SH-SY5Y (cell line): Measurements from ENCODE around the gene CIB2.

Experiments
- GATA2 ChIP-seq: IDR thresholded peaks from 2 replicates; pipeline ENCODE4 v1.6.1; 2011; ENCODE audit warnings: mild to moderate bottlenecking, low read depth, low read length
- GATA3 ChIP-seq: IDR thresholded peaks from 2 replicates; pipeline ENCODE4 v1.6.1; 2011; ENCODE audit warnings: low read depth, mild to moderate bottlenecking, low read length, moderate library complexity

The CIB2 gene

DNA sequence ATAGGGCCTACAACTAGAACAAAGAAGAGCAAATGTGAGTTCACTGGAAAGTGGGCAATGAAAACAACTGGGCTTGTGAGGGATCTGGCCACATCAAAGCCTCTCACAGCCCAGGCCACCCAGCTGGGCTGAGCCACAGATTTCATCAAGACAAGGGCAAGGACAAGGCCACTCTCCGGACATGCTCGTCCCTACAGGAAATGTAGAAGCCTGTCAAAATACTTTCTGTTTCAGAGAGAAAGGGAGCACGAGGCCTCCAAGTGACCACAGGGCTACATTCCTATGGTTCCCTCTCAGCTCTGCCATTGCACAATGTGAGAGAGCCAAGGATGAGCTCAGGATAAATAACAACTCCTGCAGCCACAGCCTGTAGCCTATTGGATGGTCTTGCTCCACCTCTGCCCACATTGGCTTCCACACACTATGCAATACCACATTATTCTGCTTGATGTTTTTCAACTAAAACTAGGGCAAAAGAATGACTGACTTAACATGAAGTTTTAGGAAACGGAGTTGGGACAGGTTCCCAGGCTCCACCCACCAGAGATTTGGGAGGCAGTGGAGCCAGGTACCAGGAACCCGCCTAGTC lies 65.9 kb downstream of the CIB2 start:
- TF ChIP-seq GATA3: no peak
- no peak for TF ChIP-seq GATA2

DNA sequence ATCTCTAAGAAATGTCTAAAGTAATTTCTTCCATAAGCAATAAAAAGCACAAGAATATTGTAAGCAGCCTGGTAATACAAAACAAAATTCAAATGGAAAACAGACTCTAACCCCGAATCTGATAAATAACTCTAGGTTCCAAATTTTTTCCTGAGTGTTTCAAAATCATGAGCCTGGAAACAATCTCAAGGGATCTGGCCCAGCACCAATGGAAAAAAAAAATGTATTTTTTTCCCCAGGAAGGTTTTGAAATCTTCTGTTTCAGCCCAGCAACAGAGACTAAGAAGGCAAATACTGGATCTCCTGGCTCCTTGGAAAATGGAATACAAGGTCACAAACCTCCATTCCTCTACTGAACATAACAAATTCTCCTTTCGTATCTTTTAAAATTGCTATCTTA lies 66.7 kb downstream of the CIB2 start:
- TF ChIP-seq GATA3 (no peak), GATA2 (no peak)

DNA sequence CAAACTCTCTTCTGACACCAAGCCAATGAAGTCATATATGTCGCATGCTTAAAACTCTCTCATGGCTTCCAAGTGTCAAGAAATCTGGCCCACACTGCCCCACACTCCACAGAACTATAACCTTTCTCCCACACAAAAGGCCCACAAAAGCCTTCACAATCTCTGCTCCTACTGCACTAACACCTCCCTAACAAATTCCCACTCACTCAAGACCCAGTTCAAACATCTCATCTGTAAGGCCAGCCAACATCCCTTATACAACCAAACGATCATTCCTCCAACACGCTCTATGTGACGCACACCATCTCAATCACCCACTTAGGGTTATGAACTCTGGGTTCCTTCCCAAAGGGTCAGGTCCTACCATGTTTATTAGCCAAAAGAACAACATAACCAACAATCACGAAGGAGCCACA lies 67.3 kb downstream of the CIB2 start:
- TF ChIP-seq GATA3 (no peak), GATA2 (no peak)

DNA sequence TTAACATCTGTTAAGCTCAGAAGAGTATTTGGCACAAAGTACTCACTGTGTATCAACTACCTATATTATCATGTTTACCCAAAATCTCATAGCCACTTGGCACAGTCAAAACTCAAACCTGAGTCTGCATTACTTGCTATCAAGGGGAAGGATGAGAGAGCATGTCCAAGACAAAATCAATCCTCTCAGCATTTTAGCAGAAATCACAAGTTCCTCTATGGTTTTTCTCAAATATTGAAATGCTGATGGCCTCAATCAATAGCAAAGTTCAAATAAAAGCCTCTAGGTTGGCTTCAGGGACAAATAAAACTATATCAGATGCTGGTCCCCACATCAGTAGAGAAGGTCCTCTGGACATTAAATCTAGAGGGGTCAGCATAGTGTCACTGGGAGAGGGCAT lies 68.0 kb downstream of the CIB2 start:
- TF ChIP-seq GATA3 (no peak), GATA2 (no peak)

DNA sequence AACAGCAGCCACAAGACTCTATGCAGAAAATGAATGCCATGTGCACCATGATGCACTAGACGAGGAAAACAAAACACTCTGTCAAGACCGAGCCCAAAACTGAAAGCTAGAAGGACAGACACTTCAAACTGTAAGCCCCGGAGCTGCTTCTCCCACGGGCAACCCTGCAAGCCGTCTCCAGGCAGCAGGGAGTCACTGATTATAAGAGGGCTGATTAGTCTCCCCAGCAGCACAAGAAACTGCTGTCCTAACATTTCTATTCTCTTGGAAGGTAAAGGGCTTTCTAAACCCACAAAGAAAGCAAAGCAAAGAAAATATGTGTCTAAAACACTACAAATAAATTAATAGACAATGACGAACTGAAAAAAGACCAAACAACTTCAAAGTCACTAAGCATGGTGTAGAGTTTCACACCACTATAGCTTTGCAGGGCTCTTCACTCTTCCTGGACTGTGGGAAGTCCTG lies 69.2 kb downstream of the CIB2 start:
- TF ChIP-seq GATA3 (no peak), GATA2 (no peak)

DNA sequence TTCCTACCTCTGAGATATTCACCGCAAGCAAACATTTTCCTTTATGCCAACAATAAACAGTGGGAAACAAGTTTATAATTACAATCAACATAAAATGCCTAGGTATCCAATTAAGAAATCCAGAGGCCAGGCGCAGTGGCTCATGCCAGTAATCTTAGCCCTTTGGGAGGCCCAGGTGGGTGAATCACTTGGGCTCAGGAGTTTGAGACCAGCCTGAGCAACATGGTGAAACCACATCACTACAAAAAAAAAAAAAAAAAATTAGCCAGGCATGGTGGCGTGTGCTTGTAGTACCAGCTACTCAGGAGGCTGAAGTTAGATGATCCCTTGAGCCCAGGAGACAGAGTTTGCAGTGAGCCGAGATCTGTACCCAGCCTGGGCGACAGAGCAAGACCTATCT lies 71.0 kb downstream of the CIB2 start:
- TF ChIP-seq GATA3: no peak
- no peak for TF ChIP-seq GATA2

DNA sequence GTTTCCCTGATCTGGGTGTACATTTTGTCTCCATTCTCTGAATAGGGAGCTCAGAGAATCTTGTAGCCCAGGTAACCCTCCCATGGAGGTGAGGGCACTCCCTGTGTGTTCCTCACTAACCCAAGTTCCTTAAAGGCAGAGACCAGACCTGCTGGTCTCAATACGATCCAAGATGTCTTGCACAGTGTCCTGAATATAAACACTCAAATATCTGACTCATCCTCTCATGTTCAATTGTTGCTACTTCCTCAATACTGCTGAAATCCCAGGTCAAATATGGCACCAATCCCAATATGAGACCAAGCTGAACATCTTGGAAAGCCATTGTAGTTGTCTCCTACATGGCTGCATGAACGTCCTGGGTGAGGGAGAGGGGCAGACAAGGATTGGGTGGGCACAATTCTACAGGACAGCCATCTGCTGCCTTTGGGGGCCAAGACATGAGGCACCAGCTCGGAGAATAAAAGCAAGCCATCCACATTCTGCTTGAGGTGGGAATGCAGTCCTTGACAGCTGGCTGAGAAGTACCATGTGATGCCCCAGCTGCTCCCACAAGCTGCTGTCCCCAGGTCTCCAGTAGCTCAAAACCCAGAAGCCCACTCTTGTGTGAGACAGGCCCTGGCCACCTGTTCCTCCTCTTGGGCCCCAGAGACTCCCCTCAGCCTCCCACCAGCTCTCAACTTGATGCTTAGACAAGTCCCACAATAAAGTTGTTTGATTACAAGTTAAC lies 72.0 kb downstream of the CIB2 start:
- TF ChIP-seq GATA3: no peak
- TF ChIP-seq GATA2: no peak

DNA sequence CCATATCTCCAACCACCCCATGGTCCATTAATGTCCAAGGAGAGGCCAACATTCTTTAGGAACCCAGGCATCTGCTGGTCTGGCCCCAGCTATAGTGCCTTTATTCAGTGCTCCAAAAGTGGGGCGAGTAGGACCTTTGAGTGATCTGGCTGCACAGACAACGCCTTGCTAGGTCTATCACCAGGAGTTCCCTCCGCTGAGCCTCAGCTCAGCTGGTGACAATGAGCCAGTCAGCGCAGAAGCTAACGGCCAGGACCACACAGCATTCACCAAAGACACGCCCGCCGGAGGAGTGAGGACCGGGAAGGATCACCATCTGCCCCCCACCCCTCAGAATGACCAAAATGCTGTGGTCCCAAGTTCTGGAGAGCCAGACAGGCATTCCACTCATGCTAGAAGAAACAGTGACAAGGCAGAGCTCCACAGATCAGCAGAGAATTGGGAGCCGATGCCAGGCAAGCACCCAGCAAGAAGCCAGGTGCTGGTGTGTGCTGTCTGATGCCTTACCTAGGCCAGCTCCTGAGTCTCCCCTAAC lies 72.8 kb downstream of the CIB2 start:
- TF ChIP-seq GATA3: no peak
- TF ChIP-seq GATA2: no peak

DNA sequence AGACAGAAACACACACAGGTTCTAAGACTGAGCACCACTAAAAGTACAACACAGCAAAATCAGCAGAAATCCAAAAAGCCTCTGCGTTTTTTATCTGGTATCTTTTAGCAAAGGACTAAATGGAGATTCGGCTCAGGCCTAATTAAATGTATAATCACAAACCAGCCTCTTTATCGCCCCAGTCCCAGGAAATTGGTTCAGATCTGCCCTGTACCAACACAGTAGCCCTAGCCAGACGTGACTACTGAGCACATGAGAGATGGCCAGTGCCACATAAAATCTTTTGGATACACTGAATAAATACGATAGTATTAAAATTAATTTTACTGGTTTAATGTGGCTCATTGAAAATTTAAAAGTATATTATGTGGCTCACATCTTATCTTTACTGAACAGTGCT lies 73.4 kb downstream of the CIB2 start:
- peak; percentile 78 for TF ChIP-seq GATA2
- peak; percentile 48; the same call in 1 of the 2 replicates for TF ChIP-seq GATA3

DNA sequence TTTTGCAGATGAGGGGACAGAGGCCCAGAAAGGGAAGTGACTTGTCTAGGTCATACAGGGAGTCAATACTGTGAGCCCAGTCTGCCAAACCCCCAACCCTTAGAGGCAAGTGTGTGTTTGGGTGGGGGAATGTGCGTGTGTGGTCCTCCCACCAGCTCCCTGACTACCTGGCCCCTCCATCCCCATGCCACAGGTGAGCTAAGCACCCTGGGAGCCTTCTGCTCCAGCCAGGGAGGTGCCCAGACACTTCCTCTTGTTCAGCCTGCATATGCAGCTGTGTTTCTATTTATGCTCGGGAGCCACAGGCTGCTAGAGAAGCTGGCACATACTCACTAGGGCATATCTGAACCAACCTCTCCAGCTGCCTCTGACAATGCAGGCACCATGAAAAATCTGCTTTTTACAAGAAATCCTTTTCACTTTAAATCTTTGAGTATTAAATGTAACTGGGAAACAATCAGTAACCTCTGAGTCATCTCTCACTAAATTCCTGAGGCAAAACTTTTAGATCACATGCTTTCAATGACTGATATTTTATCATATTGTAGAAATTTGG lies 74.5 kb downstream of the CIB2 start:
- TF ChIP-seq GATA2: no peak
- TF ChIP-seq GATA3: no peak

DNA sequence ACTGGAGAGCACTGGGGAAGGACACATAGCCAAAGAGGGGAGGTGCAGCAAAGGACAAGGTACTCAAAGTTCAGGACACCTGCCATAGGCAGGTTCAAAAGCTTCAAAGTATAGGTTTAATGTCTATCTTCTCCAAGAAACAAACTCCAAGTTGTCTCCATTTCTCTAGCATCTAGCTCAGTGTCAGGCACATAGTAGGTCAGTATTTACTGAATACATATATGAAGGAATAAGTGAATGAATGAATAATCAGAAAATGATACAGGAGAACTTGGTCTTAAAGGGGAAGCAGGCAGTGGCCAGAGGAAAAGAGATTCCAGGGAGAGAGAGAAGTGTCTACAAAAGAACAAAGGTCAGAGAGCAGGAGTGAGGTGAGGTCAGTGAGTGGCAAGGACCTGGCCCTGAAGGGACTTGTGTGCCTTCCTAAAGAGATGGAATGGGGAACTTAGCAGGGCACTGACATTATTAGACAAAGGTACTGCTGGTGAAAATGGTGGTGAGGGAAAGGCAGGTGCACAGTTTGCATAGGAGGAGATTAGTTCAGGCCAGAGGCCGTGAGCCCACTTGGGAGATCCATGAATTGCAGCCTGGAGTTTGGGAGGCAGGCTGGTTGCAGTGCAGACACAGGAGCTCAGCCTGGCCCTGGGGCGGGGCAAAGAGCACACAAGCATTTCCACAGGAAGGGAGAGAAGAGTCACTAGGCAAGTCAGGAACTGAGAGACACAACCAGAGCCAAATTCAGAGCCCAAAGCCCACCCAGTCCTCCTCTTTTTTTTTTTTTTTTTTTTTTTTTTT lies 75.1 kb downstream of the CIB2 start:
- no peak for TF ChIP-seq GATA3
- no peak for TF ChIP-seq GATA2

DNA sequence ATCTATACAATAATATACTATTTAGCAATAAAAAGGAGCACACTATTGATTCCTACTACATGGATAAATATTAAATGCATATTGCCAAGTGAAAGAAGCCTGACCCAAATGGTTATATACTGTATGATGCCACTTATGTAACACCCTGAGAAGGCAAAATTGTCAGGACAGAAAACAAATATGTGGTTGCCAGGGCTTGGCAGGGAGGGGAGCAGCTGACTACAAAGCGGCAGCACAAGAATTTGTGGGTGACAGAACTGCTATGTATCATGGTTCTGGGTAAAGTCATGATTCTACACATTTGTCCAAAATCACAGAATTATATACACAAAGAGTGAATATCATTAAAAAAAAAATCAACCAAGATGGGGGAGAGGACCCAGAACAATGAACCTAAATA lies 76.3 kb downstream of the CIB2 start:
- TF ChIP-seq GATA3: no peak
- TF ChIP-seq GATA2: no peak
